GM20431 (cell line): ENCODE results near the gene CCDC85C.

ENCODE experiments used
- in situ Hi-C: fragments of 300-500 bp; cut with MseI, MboI; formaldehyde crosslinking; loops from one replicate; pipeline ENCODE4 v1.15.0; 2020; ENCODE audit warnings: low sequenced_read_pairs; ENCODE audit not compliant: unreplicated experiment

Gene CCDC85C

DNA sequence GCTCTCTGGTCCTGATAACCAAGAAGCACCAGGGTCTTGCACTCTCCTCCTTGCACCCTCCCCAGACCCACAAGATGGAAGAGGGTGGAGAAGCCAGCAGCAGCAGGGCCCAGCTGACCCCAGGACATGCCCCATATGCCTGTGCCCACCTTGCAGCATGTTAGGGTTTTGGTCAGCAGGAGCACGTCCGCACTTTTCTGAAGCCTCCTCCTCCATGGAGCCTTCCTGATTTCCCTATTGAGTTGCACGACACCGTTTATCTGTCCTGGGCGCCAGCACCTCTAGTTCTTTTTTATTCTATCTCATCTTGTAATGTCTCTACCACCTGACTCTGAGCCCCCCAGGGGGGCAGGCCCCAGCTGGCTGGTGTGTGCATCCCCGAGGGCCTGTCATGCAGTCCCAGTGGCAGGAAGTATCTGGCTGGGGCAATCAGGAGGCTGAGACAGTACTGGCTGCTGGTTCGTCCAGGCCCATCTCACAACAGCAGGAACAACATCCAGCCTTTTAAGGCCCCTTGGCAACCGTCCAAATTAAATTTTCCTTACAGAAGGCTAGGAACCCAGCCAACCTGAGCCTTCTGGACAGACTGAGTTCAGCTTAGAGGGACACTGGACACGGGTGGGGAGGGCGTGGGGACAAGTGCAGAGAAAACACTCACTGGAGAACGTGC is 39.6 kb downstream of the CCDC85C start:
- in situ Hi-C loops = no loop called here

DNA sequence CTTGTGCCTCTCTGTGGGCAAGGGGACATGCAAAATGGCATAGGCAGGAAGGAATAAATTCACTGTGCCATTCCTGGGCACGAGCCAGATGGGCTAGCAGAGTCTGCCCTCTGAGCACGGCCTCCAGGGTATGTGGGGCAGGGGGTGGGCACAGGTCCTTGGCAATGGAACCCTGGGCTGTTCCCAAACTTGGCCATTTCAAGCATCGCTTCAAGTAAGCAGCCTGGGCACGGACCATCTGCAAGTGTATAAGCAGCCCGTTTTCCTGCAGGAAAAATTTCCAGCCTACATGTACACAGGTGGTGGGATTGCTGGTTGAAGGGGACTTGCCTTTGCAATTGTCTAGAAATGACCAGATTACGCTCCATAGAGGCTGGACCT is 40.3 kb downstream of the CCDC85C start:
- in situ Hi-C loops = no loop called here

GRCh38 chr14:99562856-99563748 is 40.9 kb downstream of the CCDC85C start:
- in situ Hi-C loops = no loop called here

GRCh38 chr14:99561864-99562263 is 42.1 kb downstream of the CCDC85C start:
- in situ Hi-C loops = no loop called here

DNA sequence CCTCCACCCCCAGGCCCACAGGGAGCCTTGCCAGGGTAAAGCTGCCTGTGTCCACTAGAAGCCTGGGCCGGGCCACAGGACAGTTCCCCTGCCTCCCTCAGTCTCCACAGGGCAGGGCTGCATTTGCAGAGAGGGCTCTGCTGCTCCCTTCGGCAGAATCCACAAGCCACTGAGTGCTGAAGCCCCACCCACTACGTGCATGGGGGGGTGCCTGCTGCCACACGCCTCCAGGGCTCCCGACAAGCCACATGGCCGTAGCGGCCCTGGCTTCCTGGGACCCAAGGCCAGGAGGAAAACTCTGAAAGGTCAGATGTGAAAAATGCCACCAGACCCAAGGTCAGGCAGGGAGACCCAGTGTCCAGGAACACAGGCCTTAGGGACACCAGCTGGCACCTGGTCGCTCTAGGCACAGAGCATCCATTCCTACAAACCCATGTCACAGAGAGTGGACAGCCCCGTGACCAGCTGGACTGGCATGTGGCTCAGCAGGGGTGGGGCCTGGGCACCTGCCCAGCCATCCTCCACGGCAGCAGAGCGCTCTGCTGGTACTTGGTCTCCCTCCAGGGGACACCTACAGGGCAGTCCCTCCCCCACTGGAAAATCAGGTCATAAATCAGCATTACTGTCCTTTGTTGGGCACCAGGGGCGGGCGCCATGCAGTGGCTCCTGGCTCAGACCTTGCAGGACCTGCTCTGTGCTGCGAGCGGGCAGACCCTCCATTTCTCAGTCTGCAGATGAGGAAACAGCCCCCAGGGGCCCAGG is 42.9 kb downstream of the CCDC85C start:
- in situ Hi-C loops = no loop called here

DNA sequence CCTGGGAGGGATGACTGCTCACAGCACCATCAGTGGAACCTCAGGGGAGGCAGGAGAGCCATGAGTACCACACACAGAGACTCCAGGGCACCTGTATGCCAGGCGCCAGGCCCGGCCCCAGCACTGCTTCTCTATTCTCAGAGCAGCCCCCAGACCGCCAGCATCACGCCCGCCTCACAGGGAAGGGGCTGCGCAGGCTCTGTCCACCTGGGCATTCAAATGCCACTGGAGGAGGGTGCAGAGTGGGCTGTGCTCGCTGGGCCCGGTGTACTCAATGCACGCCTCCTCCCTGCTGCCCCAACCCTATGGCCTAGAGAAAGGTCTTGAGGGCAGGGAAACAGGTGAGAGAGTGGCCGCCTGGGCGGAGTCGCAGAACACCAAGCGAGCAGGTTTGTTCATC is 43.6 kb downstream of the CCDC85C start:
- in situ Hi-C loops = no loop called here

DNA sequence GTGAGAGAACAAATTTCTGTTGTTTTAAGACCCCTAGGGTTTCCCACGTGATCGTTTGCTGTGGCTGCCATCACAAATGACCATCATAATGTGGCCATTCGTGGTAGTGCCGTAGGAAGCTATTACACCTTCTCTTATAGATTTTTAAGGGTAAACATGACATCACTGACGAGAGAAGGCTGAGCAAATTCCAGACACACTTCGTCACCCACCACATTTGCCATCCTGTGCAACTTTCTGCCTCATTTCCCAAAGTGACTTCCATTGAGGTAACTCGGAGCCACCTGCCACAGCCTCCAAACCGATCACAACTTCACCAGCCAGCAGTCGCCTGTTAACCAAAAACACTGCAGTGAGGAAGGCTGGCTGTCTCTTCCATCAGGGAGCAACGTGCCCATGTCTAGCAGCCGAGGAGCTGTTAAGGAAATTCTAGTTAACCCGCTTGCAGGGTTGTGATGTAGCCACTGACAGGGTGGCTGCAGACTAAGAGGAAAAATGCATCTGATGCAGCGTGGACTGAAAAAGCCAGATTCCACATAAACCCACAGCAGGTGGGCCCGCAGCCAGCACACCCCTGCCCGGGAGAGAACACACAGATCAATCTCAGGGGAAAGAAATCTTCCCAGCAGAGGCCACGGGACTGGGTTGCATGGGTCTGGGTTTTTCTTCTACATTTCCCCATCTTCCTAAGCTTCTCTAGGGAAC is 44.6 kb downstream of the CCDC85C start:
- in situ Hi-C loops = no loop called here

DNA sequence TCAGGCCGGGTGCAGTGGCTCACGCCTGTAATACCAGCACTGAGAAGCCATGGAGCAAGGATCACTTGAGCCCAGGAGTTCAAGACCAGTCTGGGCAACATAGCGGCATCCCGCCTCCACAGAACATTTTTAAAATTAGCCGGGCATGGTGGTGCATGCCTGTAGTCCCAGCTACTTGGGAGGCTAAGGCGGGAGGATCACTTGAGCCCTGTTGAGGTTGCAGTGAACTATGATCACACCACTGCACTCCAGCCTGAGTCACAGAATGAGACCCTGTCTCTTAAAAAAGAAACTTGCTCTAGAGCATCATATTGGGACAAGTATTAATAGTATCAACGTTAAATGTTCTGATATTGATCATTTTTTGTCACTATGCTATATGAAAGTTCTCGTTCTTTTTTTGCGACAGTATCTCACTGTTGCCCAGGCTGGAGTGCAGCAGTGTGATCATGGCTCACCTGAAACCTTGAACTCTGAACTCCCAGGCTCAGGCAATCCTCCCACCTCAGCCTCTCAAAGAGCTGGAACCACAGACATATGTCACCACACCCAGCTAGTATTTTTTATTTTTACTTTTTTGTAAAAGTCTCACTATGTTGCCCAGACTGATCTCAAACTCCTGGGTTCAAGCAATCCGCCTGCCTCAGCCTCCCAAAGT is 47.7 kb downstream of the CCDC85C start:
- in situ Hi-C loops = no loop called here

GRCh38 chr14:99554757-99555531 is 49.1 kb downstream of the CCDC85C start:
- in situ Hi-C loops = no loop called here

- in situ Hi-C loops = no loop called here
Measured at GRCh38 chr14:99554184-99554583, 49.8 kb downstream of the CCDC85C start.

GRCh38 chr14:99552572-99553216 is 51.3 kb downstream of the CCDC85C start:
- in situ Hi-C loops = no loop called here

- in situ Hi-C loops = no loop called here
Measured at GRCh38 chr14:99552021-99552553, 51.9 kb downstream of the CCDC85C start.

- in situ Hi-C loops = no loop called here
Measured at GRCh38 chr14:99551034-99551922, 52.7 kb downstream of the CCDC85C start.

DNA sequence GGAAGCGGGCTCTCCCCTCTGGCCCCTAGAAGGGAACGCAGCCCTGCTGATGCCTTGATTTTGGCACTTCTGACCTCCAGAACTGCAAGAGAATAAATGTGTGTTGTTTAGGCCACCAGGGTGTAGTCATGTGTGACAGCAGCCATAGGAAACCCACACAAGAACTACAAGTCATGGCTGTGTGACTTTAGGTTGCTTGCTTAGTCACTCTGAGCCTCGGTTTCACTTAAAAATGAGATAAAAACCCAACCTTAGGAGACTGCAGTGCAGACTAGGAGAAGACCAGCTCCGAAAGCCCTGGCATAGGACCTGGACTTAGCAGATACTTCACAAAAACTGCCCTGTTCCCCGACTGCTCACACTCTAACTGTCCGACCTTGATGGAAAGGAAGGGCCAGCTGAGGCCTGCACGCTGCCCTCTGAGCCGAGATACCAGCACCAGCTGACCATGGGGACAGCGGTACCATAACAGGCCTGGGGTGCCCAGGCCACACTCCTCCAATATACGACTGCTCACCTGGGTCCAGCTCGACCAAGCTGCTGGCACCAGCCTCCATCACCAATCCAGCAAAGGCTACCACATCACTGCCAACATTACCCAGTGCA is 53.5 kb downstream of the CCDC85C start:
- in situ Hi-C loops = no loop called here

DNA sequence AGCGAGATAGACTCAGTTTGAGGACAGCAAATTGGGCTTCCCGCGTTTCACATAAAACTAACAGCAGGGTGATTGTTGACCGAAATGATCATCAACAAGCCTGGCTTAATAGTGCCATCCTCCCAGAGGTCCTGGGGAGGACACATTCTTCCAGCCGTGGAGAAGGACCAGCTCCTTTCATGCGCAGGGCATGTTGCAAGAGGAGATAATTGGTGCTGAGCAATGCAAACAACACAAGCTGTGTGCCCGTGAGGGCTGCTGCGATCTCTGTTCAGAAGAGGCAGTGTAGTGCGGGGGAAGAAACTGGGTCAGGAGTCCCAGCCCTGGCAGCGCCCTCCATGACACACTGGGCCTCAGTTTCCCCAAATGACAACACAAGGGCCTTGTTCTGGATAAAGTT is 54.3 kb downstream of the CCDC85C start:
- in situ Hi-C loops = loop anchor here (25.0 kb wide), 1 partner anchor 338 kb away; no protein-coding TSS in a partner anchor

- in situ Hi-C loops = loop anchor here (25.0 kb wide), 1 partner anchor 338 kb away; no protein-coding TSS in a partner anchor
Measured at GRCh38 chr14:99548871-99549515, 55.0 kb downstream of the CCDC85C start.
